Measurements from ENCODE around the gene RUNDC1.
"Not testable (repeated sequence)": the region's sequence is repeated elsewhere in the genome, so short reads cannot be mapped to it uniquely, and the experiment has no call there.

RUNDC1 gene

GRCh38 chr17:42997390-42997983, 17.1 kb downstream of the RUNDC1 start:
- ATAC-seq (ENCODE audit: low read depth) (no peak), DNase-seq (ENCODE audit: low spot score) (no peak)
- H3K27me3 ChIP-seq (ENCODE audit: insufficient read depth, poor library complexity, severe bottlenecking): no peaks in the 10 kb centered on the region
- no peaks in the 10 kb centered on the region for H3K9me3 ChIP-seq (ENCODE audit: severe bottlenecking)
- H3K36me3 ChIP-seq (ENCODE audit: low read depth): peaks cover 50% of the 10 kb centered on the region
- peak overlapping the region; percentile 85 for H3K27ac ChIP-seq (ENCODE audit: poor library complexity, severe bottlenecking)
- H3K4me3 ChIP-seq (ENCODE audit: severe bottlenecking): peak overlapping the region; percentile 74
- H3K4me1 ChIP-seq (ENCODE audit: insufficient read depth, poor library complexity, severe bottlenecking): peaks cover 32% of the 10 kb centered on the region
- no peak for TF ChIP-seq CTCF (IDR thresholded peaks at IDR 0.05; ENCODE audit: poor library complexity, severe bottlenecking)

- no peaks in the 10 kb centered on the region for H3K27me3 ChIP-seq (ENCODE audit: insufficient read depth, poor library complexity, severe bottlenecking)
These were observed 17.9 kb downstream of the RUNDC1 start, which contains the start of gene RPL27 for GRCh38 chr17:42997984-42998938. TSS of gene RPL27 (plus strand) at chr17:42998419. CDS start at chr17:42998751, 332 bp downstream.

GRCh38 chr17:42999003-42999525, 18.7 kb downstream of the RUNDC1 start:
- ATAC-seq (ENCODE audit: low read depth) (no peak), DNase-seq (ENCODE audit: low spot score) (no peak)
- H3K27ac ChIP-seq (ENCODE audit: poor library complexity, severe bottlenecking): peak overlapping the region; percentile 85
- peak overlapping the region; percentile 74 for H3K4me3 ChIP-seq (ENCODE audit: severe bottlenecking)
- peaks cover 53% of the 10 kb centered on the region for H3K36me3 ChIP-seq (ENCODE audit: low read depth)
- peaks cover 36% of the 10 kb centered on the region for H3K4me1 ChIP-seq (ENCODE audit: insufficient read depth, poor library complexity, severe bottlenecking)
- TF ChIP-seq CTCF (IDR thresholded peaks at IDR 0.05; ENCODE audit: poor library complexity, severe bottlenecking): no peak
- no peaks in the 10 kb centered on the region for H3K9me3 ChIP-seq (ENCODE audit: severe bottlenecking)
- no peaks in the 10 kb centered on the region for H3K27me3 ChIP-seq (ENCODE audit: insufficient read depth, poor library complexity, severe bottlenecking)

More at GRCh38 chr17:42997984-42998938, 17.9 kb downstream of the RUNDC1 start, which contains the start of gene RPL27:
- TF ChIP-seq CTCF (IDR thresholded peaks at IDR 0.05; ENCODE audit: poor library complexity, severe bottlenecking): peak; percentile 95
- H3K27ac ChIP-seq (ENCODE audit: poor library complexity, severe bottlenecking): peak within 1 kb of the TSS; percentile 85
- H3K9me3 ChIP-seq (ENCODE audit: severe bottlenecking): no peaks in the 10 kb centered on the region
- DNase-seq (ENCODE audit: low spot score) (peak; percentile 98), ATAC-seq (ENCODE audit: low read depth) (peak; percentile 90)
- peaks cover 32% of the 10 kb centered on the region for H3K4me1 ChIP-seq (ENCODE audit: insufficient read depth, poor library complexity, severe bottlenecking)
- peaks cover 50% of the 10 kb centered on the region for H3K36me3 ChIP-seq (ENCODE audit: low read depth)
- H3K4me3 ChIP-seq (ENCODE audit: severe bottlenecking): peak within 1 kb of the TSS; percentile 74

GRCh38 chr17:43000894-43001293, 20.5 kb downstream of the RUNDC1 start:
- peak overlapping the region; percentile 85 for H3K27ac ChIP-seq (ENCODE audit: poor library complexity, severe bottlenecking)
- ATAC-seq (ENCODE audit: low read depth): not testable (repeated sequence)

GRCh38 chr17:43003542-43004172, 23.3 kb downstream of the RUNDC1 start:
- H3K4me1 ChIP-seq (ENCODE audit: insufficient read depth, poor library complexity, severe bottlenecking): peaks cover 31% of the 10 kb centered on the region

More at GRCh38 chr17:43000894-43001293, 20.5 kb downstream of the RUNDC1 start:
- not testable (repeated sequence) for H3K4me3 ChIP-seq (ENCODE audit: severe bottlenecking); DNase-seq (ENCODE audit: low spot score); H3K27me3 ChIP-seq (ENCODE audit: insufficient read depth, poor library complexity, severe bottlenecking); H3K9me3 ChIP-seq (ENCODE audit: severe bottlenecking)
- Histone ChIP-seq H3K4me1 (ENCODE audit: insufficient read depth, poor library complexity, severe bottlenecking) (peaks cover 36% of the 10 kb centered on the region), H3K36me3 (ENCODE audit: low read depth) (peaks cover 59% of the 10 kb centered on the region)

More at GRCh38 chr17:43003542-43004172, 23.3 kb downstream of the RUNDC1 start:
- peak overlapping the region; percentile 85 for H3K27ac ChIP-seq (ENCODE audit: poor library complexity, severe bottlenecking)
- peaks cover 57% of the 10 kb centered on the region for H3K36me3 ChIP-seq (ENCODE audit: low read depth)
- no peak for DNase-seq (ENCODE audit: low spot score)
- peak; percentile 38 for TF ChIP-seq CTCF (IDR thresholded peaks at IDR 0.05; ENCODE audit: poor library complexity, severe bottlenecking)
- no peaks in the 10 kb centered on the region for H3K9me3 ChIP-seq (ENCODE audit: severe bottlenecking)
- H3K27me3 ChIP-seq (ENCODE audit: insufficient read depth, poor library complexity, severe bottlenecking): no peaks in the 10 kb centered on the region
- peak; percentile 59 for ATAC-seq (ENCODE audit: low read depth)
- no peak overlapping the region for H3K4me3 ChIP-seq (ENCODE audit: severe bottlenecking)
